HTR-8/SVneo (cell line): ENCODE measurements around the gene PPP1R9A.

Experiments
- DNase-seq: peaks from one replicate; pipeline ENCODE4 v3.0.0; 2011; ENCODE audit warnings: low spot score, mixed read lengths; ENCODE audit not compliant: insufficient read length
- FAIRE-seq: peaks from 2 replicates; lab custom pipeline; 2011; peaks lifted over from hg19 to GRCh38; lab: Jason Lieb, UNC

Gene PPP1R9A

GRCh38 chr7:95240921-95241320 is 333.5 kb downstream of the PPP1R9A start:
- DNase-seq: no peak
- no peak for FAIRE-seq

- no peak for FAIRE-seq
- no peak for DNase-seq
Measured at GRCh38 chr7:95242266-95242665, 334.9 kb downstream of the PPP1R9A start.

GRCh38 chr7:95244616-95245015 is 337.2 kb downstream of the PPP1R9A start:
- no peak for FAIRE-seq
- DNase-seq: no peak

GRCh38 chr7:95245828-95246500 is 338.6 kb downstream of the PPP1R9A start:
- FAIRE-seq: no peak
- DNase-seq: no peak

GRCh38 chr7:95246831-95247370 is 339.5 kb downstream of the PPP1R9A start:
- FAIRE-seq (no peak), DNase-seq (peak; percentile 22)

- DNase-seq (no peak), FAIRE-seq (no peak)
Measured at GRCh38 chr7:95250571-95250970, 343.2 kb downstream of the PPP1R9A start.

- no peak for FAIRE-seq
Measured at GRCh38 chr7:95251966-95252365, 344.6 kb downstream of the PPP1R9A start.

GRCh38 chr7:95253986-95254385 is 346.6 kb downstream of the PPP1R9A start:
- no peak for FAIRE-seq
- no peak for DNase-seq

More at GRCh38 chr7:95251966-95252365, 344.6 kb downstream of the PPP1R9A start:
- no peak for DNase-seq

- FAIRE-seq: no peak
- no peak for DNase-seq
Measured at GRCh38 chr7:95255691-95256090, 348.3 kb downstream of the PPP1R9A start.

GRCh38 chr7:95261895-95262415 is 354.6 kb downstream of the PPP1R9A start:
- FAIRE-seq: no peak
- no peak for DNase-seq

- DNase-seq (no peak), FAIRE-seq (no peak)
Measured at GRCh38 chr7:95262875-95263274, 355.5 kb downstream of the PPP1R9A start.

- no peak for FAIRE-seq
- DNase-seq: no peak
Measured at GRCh38 chr7:95263785-95264362, 356.5 kb downstream of the PPP1R9A start.

- FAIRE-seq (no peak), DNase-seq (peak; percentile 37)
Measured at GRCh38 chr7:95264363-95264891, 357.0 kb downstream of the PPP1R9A start.

- FAIRE-seq: no peak
- DNase-seq: no peak
Measured at GRCh38 chr7:95265634-95266033, 358.2 kb downstream of the PPP1R9A start.

- DNase-seq: no peak
- FAIRE-seq: no peak
Measured at GRCh38 chr7:95267754-95268153, 360.4 kb downstream of the PPP1R9A start.

- FAIRE-seq: no peak
- no peak for DNase-seq
Measured at GRCh38 chr7:95269640-95270039, 362.2 kb downstream of the PPP1R9A start.

GRCh38 chr7:95276114-95276513 is 368.7 kb downstream of the PPP1R9A start:
- FAIRE-seq: no peak

GRCh38 chr7:95279417-95279816 is 372.0 kb downstream of the PPP1R9A start:
- DNase-seq (no peak), FAIRE-seq (no peak)

More at GRCh38 chr7:95276114-95276513, 368.7 kb downstream of the PPP1R9A start:
- DNase-seq: no peak

GRCh38 chr7:95286096-95286495 is 378.7 kb downstream of the PPP1R9A start:
- no peak for DNase-seq
- FAIRE-seq: no peak

- FAIRE-seq: no peak
- DNase-seq: no peak
Measured at GRCh38 chr7:95290166-95290830, 382.9 kb downstream of the PPP1R9A start.

- DNase-seq (no peak), FAIRE-seq (no peak)
Measured at GRCh38 chr7:95295397-95295796, 388.0 kb downstream of the PPP1R9A start.
